Stimulated activated CD8-positive, alpha-beta memory T cell treated with anti-CD3 and anti-CD28 coated beads, Interleukin-7, amount 100 ng/mL, for 24 hours (primary cell): ENCODE measurements around the gene ANXA3.
"Not testable (repeated sequence)": the region's sequence is repeated elsewhere in the genome, so short reads cannot be mapped to it uniquely, and the experiment has no call there.

Experiments
- DNase-seq: peaks from one replicate; pipeline ENCODE4 v3.0.0-alpha.2; 2020; ENCODE audit warnings: low read depth

ANXA3 gene, protein sequence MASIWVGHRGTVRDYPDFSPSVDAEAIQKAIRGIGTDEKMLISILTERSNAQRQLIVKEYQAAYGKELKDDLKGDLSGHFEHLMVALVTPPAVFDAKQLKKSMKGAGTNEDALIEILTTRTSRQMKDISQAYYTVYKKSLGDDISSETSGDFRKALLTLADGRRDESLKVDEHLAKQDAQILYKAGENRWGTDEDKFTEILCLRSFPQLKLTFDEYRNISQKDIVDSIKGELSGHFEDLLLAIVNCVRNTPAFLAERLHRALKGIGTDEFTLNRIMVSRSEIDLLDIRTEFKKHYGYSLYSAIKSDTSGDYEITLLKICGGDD

DNA sequence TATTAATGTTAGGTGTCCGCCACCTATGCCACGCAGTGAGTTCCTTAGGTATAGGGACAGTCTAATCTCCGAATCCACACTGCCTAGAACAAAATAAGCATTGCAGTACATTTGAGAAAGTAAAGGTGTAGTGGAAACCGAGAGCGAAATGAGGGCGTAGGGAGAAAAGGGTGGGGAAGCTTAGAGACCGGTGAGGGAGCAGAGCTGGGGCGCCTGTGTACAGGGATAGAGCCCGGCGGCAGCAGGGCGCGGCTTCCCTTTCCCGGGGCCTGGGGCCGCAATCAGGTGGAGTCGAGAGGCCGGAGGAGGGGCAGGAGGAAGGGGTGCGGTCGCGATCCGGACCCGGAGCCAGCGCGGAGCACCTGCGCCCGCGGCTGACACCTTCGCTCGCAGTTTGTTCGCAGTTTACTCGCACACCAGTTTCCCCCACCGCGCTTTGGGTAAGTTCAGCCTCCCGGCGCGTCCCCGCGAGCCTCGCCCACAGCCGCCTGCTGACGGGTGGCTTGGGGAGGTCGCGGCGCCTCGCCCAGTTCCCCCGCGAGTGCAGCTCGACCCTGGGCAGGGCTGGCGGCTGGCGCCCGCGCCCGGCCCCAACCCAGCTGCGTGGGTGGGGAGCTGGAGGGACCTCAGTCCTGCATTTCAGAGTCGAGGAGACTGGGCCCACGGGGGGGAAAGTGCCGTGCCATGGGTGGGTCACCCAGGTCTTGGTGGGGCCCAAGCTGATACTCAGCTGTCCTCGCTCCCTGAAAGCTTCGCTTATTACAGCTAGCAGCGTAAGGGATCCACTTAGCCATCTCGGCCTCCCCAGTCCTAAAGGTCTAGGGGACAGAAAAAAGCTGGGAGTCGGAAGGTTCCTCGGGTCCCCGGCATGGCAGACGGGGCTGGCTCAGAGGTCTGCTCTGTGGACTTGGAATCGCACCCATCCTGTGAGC, at the start of gene ANXA3:
Gene ANXA3 (plus strand): TSS at position 351 of the 932 bp plus-strand sequence. CDS start 2,704 bp downstream, outside the sequence.
- no peak for DNase-seq

DNA sequence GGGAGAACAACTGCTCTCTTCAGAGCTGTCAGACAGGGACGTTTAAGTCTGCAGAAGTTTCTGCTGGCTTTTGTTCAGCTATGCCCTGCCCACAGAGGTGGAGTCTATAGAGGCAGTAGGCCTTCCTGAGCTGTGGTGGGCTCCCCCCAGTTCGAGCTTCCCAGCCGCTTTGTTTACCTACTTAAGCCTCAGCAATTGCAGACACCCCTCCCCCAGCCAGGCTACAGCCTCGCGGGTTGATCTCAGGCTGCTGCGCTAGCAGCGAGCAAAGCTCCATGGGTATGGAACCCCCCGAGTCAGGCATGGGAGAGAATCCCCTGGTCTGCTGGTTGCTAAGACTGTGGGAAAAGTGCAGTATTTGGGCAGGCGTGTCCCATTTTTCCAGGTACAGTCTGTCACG, 45.3 kb upstream of the ANXA3 start:
- DNase-seq: not testable (repeated sequence)

DNA sequence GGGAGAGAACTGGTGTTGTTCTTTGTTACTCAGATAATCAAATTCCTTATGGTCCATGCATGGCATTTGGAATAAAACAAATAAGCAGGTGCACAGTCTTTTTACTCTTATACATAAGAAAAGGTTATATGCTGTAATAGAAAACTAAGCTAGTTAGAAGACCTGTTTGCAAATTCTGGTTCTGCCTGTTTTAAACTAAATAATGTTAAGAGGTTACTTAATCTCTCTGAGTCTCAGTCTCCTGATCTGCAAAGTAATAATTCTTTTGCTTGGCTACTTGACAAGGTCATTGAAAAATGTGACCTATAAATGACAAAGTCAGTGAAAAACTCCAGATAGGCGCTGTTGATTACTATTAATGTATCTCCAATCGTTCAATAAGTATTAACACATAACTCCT, 42.5 kb upstream of the ANXA3 start:
- DNase-seq: no peak

DNA sequence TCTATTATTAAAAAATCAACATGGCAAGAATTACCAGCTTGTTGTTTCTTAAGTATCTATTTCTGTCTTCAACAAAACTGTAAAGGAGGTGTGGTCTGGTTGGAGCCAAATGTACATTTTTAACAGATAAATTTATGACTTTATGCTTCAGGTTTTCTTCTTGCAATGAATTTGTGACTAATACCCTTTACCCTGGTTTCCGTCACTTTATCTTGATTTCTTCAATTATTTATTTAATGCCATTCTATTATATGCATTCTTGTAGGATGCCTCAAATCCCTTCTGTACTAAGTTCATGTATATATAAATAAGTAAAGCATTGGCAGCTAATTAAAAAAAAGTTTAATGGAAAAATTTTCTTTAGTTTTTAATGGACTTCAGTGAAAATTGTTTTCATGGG, 41.5 kb upstream of the ANXA3 start:
- DNase-seq: no peak

DNA sequence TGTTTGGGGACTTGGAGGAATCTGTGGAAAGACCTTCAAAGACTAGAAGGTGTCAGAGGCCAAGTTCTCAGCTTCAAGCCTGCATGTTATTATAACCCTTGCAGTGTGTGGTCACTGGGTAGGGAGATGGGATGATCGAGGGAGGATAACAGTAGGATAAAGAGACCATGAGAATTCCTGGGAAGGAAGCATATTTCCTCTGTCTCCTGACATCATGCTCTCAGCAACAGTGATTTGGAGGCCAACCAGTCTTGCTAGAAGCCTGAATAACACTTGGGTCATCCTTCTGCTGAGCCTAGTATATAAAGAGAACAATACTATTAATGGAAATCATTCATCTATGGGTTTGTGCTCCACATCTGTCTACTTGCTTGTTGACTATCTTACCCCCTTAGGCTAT, 40.9 kb upstream of the ANXA3 start:
- no peak for DNase-seq

DNA sequence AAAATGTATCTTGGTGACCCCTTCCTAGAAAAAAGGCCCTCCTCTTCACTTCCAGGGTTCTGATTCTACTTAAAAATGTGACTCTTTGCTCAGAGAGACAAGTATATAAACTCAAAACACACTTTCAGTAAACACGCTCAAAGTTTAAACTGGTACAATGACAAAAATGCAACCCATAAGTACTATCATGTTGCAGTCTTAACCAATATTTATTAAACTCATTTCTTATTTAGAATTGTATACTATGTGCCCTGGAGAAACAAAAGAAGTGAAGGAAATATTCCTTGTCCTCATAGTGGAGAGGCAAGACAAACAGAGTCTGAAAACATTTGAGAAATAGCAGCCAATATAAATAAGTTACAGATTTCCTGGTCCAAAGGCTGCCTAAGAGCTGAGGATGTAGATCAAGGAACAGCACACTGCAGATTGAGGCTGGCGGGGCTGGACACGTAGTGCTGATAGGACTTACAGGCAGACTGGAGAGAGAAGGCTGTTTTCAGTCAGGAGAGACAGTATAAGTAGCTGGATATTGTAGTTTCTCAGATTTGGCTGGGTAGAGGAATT, 39.1 kb upstream of the ANXA3 start:
- no peak for DNase-seq

DNA sequence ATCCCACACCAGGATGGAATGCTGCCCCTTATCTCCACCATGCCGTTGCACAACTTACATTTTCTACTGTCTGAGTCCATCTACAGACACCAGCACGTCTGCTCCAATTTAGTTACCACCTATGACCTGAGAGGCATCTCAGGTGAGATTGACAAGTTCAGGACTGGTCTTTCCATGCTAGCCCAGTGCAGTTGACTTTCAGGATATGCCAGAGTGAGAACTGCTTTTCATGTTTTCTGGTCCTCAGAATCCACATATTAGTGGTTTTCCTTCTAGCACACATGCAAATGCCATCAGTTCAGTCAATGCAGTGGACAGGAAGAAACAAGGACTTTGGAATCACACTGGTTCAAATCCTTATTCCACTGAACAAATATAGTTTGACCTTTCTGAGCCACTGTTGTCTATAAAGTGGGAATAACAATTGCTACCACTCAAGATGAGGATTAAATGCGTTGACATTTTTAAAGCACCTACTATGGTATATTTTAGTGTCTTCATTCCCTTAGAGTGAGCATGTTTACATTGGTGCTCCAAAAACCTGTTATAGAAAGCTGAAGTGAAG, 38.1 kb upstream of the ANXA3 start:
- no peak for DNase-seq

DNA sequence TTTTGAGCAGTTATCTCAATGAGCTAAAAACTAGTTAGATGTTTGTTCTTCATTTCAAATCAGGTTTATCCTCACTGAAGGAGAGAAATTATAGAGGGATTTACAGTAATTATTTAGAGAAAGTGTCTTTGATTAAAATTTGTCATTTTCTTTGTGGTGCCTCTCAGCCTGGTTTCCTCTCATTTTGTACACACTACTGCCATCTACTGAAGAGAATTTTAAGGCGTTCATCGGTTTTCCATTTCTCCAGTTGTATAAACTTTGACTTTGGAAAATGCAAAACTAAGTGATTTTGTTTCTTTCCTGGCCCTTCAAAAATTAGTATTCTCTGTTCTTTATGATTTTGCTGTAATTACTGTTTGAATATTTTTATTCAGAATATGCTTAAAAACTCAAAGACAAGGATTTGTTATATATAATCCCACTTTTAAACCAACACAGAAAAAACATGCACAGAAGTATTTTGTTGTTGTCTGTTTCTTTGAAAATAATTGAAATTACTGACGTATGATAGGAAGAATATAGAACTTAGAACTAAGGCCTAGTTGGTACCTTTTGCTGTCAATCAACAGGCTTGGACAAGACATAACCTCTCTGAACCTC, 34.4 kb upstream of the ANXA3 start:
- DNase-seq: no peak

DNA sequence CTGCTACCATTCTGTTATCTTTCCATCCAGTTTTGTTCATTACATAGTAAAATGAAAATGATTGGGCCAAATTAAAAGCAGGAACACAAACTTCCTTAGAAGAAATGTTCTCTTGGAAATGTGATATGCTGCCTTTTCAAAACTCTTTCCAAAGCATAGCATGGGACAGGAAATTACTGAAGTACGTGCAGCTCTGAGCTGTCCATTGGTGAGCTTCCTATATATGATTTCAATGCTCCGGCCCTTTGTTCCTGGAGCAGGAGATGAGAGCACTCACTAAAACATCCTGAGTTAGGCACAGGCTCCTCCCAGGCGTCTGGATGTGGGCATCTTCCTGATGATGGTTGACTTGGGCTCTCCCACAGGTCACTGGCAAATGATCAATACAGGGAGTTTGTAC, 33.0 kb upstream of the ANXA3 start:
- DNase-seq: no peak

DNA sequence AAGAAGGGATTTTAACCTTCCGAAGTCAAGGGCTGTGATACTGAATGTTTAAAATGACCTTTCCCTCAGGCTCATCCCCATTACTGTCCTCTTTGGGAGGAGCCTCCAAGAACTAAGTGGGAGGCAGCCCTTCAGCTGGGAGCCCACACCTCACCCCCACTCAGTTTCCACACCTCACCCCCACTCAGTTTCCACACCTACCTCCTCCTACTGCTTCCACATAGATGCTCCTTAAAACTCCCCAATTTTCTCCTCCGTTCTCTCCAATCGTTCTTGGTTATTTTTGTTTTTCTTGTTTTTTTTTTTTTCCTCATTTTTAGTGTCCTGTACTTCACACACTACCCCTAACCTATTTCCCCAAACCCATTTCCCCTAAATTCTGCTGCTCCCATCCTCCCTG, 31.6 kb upstream of the ANXA3 start:
- no peak for DNase-seq

DNA sequence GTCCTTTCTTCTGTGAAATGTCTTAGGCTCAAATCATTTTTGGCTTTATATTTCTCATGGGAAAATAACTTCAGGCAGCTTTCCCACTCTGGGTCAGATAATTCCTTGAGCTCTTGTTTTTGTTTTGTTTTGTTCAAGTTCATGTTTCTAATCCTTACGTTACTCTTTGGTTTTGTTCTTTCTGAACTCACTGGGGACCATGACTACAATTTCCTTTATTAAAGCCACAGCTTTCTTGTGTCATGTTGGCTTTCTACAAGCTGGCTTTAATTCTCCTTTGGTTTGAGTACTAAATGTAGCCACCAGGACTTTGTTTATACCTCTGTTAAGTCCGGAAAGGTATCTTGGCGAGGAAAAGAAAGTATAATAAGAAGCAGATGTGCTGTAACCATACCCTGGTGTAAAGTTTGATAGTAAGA, 30.8 kb upstream of the ANXA3 start:
- no peak for DNase-seq

DNA sequence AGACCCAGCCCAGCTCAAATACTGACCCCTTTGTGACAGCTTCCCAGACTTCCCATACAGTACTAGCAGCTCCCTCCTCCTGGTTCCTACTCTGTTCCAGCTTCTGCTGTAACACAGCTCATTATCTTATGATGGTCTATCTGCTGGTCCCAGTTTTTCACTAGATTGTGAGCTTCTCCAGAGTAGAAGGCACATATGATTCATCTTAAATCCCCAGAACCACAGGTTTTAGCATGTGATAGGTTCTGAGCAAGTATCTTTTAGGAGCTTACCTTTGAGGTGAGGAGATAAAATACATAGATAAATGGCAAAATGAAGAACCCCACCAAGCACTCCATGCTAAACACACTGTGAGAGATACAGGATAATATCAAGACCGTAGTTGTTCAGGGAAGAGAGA, 27.6 kb upstream of the ANXA3 start:
- DNase-seq: no peak

DNA sequence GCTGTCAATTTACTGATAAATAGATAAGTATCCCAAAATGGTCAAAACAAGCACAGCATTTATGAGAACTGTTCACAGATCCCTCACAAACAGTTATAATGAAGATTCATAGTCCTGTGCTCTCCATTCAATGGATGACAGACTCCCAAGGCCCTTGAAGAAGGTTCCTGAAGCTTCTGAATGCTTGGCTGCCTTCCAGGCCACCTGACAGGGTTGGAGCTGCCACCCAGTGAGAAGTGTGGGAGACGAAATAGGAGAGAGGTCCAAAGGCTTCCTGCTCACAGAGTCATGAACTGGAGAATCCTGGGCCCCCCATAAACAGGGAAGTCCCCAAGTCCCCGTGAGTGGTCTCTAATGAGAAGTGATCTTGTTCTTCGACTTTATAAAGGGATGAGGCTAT, 26.0 kb upstream of the ANXA3 start:
- DNase-seq: no peak

DNA sequence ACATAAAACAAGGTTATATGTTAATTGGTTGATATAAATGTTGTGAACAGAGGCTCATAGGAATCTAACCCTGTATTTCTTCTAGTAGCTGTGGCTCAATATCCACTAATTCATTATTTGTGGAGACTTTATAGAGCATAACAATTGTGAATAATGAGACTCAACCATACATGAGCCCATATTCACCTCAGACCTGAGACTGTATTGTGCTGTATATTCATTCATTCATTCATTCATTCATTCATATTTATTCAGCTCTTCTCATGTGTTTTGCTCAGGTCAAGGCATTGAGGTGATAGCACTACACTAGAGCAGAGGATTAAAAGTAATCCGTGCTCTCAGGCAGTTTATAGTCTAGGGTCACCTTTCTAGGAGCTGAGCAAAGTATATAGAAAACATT, 24.5 kb upstream of the ANXA3 start:
- no peak for DNase-seq

DNA sequence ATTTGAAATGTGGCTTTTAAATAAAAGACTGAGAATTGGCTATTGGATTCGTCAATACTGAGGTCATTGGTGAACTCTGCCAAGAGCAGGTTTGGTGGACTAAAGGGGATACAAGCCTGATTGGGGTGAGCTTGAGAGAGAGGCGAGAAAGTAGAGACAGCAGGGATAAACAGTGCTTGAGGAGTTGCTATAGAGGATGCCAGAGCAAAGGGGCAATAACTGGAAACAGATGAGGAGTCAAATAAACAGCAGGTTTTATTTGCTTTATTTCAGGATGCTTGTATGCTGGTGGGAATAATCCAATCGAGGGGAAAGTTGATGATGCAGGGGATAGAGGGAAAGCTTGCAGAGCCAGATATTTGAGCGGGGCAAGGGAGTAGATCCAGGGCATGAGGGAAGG, 24.0 kb upstream of the ANXA3 start:
- no peak for DNase-seq

DNA sequence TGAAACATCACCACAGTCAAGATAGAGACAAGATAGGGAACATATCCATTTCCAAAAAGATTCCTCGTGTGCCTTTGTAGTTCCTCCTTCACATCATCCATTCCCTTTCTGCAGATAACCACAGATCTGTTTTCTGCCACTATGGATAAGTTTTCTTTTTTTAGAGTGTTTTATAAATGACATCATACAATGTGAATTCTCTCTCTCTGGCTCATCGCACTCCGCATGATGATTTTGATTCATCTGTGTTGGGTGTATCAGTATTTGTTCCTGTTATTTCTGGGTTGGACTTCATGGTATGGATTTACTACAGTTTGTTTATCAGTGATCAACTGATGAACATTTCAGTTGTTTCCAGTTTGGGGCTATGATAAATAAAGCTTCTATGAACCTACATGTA, 23.2 kb upstream of the ANXA3 start:
- DNase-seq: no peak

DNA sequence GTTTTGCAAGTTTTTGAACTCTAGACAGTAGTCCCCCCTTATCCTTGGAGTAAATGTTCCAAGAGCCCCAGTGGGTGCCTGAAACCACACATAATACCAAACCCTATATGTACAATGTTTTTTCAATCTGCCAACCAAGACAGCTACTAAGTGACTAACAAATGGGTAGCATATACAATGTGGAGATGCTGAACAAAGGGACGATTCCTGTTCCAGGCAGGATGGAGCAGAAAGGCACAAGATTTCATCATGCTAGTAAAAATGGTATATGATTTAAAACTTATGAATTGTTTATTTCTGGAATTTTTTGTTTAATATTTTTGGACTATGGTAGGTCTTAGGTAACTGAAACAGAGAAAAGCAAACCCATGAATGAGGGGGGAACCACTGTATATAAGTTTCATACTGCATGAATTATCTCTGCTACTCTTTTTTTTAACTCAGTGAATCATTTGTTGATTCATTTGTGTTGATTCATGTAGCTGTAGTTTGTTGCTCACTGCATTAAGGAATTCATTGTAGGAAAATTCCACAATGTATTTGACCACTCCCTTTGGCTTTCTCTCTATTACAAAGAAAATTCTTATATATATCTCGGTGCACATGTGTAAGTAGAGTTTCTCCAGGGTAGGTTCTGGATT, 21.9 kb upstream of the ANXA3 start:
- no peak for DNase-seq

DNA sequence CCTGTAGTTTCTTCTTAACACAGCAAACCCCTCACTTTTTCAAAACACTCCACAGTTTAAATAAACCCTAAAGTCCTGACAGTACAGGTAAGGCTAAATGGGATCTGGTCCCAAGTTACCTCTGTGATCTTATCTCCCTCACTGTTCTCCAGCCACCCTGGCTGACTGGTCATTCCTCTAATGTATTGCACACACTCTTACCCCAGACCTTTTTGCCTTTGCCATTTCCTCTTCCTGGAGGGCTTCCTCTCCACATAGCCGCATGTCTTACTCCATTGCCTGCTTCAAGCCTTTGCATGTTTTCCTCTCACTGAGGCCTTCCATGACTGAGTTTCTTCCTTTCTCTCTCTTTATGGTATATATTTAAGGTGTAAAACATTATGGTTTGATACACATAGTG, 19.5 kb upstream of the ANXA3 start:
- DNase-seq: no peak

DNA sequence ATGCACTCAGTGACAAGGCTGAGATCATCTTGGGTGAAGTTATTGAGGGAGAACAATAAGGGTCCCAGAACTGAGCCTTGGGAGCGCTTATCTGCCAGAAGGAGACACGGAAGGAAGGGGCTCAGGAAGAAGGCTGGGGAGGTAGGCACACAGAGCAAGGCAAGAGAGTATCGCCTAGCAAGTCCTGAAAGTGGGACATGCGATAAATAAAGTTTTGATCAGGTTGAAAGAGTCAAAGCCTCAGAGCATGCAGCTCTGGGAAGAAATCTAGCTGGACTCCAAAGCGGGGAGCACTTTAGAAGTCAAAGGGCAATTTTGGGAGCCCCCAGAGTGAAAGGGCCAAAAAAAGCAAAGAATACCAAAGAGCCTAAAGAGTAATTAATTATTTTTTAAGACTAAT, 17.7 kb upstream of the ANXA3 start:
- DNase-seq: no peak

DNA sequence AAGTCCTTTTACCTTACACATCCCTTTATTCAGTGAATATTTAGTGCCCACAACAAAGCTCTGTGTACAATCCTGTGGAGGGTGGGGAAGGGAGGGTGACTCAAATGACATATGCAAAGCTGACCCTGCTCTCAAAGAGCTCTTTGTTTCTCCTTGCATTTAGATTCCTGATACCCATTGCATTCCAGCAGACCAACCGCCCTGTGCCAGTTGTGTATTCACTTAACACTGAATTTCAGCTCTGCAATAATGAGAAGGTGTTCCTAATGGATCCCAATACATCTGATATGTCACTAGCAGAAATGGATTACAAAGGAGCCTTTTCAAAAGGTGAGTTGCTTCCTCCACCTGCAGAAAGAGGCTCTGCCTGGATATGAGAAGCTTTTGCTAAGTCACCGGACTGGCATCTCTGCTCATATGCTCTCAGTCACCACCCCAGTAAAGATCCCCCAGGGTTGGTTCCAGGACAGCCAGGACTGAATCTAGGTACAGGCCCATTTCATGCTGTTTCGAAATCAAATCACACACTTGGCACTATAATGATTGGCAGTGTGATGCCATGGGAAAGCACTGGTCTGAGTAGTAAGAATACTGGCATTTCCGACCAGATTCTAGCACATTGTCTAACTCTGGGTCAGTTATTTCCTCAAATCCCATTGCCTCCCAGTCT, 17.1 kb upstream of the ANXA3 start:
- DNase-seq: no peak

DNA sequence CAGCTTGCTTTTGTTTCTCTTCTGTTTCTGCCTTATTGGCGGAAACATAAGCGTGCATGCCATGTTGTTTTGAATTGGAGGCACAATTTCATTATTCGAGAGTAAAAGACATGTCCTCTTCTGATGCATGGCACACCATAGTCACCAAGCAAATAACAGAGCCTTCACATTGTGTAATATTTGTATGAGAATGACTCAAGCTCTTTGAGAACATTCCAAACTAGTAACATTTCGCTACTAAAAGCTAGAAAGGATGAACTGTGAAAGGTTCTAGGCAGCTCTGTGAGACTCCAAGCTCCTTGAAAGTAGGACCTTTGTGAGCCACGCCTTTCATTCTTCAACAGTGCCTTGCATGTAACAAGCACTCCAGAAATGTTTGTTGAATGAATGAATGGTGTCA, 9.2 kb upstream of the ANXA3 start:
- DNase-seq: no peak
